GM21526 (cell line): Measurements from ENCODE around the gene SGK1.
"Not testable (repeated sequence)": the region's sequence is repeated elsewhere in the genome, so short reads cannot be mapped to it uniquely, and the experiment has no call there.

Source experiments
- ATAC-seq: cut with Tn5 transposase; IDR thresholded peaks from one replicate; pipeline ENCODE4 v1.9.1; 2021; ENCODE audit warnings: moderate library complexity; ENCODE audit not compliant: unreplicated experiment, low FRiP score

The SGK1 gene

DNA sequence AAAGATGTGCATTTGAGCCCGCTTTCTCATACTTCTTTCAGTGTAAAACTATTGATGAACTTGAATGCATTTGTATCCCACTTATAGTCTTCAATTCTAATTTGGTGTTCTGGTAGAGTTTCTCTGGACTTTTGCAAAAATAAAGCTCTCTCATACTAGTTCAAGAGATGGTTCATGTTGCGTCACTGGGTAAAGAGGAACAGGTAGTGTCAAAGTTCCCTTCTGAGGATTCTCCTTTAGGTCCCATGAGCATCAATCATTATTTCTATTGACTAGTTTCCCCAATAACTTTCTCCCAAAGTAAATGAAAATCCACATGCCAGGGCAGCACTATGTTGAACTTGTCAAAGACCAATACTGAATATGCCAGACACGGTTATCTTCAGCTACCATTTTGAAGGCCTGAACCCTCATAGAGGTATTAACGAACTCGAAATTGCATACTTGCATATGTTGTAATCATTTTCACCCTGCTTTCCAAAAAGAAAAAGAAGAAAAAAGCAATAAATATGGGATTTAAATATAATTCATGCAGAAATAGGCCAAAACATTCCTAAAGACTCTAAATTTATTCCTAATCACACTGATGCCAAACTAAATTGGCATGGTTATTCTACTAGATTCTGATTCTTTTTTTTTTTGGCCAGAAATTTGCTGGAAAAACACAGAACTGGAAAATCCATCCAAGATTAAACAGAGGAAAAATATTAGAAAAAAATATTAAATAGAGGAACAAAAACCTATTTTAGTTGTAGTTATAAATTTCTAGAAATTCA, 84.5 kb downstream of the SGK1 start:
- no peak for ATAC-seq

GRCh38 chr6:134230940-134231339, 87.0 kb downstream of the SGK1 start:
- ATAC-seq, result no peak

DNA sequence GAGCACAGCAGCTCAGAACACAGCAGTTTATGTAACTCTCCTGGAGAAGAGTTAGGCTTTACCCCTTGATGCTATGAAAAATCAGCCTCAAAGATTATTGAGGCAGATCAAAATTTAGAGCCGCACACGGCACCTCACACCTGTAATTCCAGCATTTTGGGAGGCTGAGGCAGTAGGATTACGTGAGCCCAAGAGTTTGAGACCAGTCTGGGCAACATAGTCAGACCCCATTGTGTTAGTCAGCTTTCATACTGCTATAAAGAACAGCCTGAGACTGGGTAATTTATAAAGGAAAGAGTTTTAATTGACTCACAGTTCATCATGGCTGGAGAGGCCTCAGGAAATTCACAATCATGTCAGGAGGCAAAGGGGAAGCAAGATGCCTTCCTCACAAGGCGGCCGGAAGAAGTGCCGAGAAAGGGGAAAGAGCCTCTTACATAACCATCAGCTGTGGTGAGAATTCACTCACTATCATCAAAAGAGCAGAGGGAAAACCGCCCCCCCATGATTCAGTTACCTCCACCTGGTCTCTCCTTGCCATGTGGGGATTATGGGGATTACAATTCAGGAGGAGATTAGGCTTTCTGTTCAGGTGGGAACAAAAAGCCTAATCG, 87.7 kb downstream of the SGK1 start:
- ATAC-seq, result no peak

DNA sequence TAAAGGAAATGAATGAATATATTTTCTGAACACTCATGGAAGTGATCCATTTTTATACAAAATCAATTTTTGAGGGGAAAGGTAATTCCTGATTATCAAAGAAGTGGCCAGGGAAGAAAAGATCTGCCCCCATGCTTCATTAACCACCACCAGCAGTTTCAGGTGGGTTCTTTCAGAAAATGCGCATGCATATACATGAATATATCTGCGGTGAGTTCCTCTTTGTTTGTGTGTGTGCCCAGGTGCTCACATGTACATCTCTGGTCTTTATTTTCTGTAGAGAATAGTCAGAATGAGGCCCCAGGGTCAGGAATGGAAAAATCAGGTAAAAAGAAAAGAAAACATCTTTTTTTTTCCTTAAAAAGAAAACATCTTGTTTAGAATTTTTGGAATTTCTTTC, 88.4 kb downstream of the SGK1 start:
- ATAC-seq, result no peak

GRCh38 chr6:134223796-134224420, 94.0 kb downstream of the SGK1 start:
- no peak for ATAC-seq

DNA sequence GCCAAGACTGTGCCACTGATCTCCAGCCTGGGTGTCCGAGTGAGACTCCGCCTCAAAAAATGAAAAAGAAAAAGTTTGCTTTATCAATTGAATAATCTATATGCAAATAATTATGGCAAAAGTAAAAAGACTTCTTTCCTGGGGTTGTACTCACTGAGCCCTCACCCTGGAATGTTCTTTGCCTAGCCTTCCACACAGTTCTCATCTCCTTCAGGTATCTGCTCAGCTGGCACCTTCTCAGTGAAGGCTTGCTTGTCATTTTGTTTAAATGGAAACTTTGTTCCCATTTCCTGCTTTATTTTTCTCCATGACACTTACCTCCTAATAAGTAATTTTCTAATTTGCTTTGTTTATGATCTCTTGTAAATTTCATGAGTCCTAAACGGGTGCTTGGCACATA, 96.7 kb downstream of the SGK1 start:
- no peak for ATAC-seq

DNA sequence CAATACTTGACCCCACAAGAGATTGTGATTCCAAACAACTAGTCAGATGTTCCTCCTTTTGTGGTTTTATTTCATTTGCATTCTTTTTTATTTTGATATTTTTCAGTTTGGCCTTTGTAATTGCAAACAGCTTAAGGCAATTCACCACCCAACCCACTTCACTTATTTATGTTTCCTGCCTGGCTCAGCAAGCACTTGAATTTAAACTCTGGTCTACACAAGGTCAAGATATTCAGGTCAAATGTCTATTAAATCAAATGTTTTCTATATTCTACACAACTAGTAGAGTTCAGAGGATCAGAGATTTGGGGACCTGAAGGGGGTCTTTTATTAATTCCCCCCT, 100.1 kb downstream of the SGK1 start:
- no peak for ATAC-seq

DNA sequence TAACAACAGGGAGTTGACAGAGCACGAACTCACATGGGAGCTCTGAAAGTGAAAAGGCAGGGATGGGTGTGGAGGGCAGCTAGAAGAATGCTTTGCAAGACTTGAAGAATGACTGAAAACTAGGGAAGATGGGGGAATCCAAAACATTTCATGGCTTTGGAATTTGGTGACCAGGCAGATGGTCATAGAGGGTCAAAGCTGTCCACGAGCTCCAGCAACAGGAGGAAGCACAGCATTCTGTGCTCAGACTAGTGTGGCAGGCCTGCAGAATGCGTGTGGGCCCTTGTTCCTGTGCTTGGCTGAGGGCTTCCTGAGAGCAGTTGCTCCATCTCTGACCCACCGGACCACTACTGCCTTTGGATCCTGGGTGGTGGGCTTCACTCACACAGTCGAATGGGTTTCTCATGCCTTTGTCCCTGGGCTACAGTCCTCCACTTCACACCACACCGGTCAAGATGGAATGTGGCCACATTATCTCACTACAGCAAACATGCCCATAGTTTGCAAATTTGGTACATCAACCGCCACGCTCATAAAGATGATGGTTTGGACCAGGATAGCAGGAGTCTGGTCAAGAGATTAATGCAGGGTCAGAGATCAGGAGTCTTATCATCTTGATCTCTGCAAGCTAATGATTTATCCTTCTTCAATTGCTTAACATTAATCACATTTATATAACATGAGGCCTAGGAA, 100.7 kb downstream of the SGK1 start:
- ATAC-seq, result no peak

- ATAC-seq, result no peak
Measured at GRCh38 chr6:134216301-134217010, 101.5 kb downstream of the SGK1 start.

DNA sequence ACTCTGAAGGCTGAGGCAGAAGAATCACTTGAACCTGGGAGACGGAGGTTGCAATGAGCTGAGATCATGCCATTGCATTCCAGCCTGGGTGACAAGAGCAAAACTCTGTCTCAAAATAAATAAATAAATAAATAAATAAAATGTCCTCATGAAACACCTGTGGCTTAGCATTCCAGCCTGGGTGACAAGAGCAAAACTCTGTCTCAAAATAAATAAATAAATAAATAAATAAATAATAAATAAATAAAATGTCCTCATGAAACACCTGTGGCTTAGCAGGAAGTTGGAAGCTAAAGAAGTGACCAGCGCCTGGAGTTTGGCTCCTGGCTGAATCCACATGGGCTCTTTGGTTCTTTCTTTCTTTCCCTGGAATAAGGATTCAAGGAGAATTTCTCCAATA, 104.5 kb downstream of the SGK1 start:
- ATAC-seq, result not testable (repeated sequence)

DNA sequence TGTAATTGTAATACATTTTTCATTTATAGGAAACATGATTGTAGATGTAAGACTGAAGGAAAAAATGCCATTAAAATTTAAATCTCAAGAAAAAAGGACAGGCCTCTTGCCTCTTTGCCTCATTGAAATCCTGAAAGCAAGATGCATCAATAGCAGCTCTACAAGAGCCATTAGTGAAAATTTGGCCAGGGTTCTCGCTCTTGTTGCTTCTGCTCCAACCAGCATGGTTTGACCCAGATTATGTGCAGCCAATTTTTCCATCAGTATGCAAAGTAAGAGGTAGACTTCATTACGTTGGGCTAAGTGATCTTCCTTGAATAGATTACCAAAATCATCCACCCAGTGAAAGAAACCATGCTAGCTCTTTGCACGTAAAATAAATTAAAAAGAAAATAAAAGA, 106.6 kb downstream of the SGK1 start:
- ATAC-seq, result no peak

DNA sequence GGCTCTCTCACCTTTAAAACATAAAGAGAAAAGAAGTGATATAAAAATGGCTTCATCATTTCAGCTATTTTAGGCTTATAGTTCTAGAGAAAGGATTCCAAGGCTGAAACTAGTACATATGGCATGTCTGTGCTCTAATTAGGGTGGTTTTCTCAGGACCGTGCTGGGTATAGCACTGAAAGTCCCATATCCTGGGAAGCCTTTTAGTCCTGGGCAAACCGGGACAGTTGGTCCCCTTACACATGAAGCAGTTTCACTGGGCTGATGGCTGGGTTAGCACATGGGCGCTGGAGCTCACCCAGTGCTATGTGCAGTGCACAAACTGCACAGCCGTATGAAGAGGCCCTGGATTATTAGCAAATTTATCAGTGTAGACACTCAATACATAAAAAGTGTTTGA, 110.5 kb downstream of the SGK1 start:
- ATAC-seq, result no peak

GRCh38 chr6:134205366-134205765, 112.5 kb downstream of the SGK1 start:
- ATAC-seq, result no peak

- not testable (repeated sequence) for ATAC-seq
Measured at GRCh38 chr6:134204759-134205158, 113.2 kb downstream of the SGK1 start.

DNA sequence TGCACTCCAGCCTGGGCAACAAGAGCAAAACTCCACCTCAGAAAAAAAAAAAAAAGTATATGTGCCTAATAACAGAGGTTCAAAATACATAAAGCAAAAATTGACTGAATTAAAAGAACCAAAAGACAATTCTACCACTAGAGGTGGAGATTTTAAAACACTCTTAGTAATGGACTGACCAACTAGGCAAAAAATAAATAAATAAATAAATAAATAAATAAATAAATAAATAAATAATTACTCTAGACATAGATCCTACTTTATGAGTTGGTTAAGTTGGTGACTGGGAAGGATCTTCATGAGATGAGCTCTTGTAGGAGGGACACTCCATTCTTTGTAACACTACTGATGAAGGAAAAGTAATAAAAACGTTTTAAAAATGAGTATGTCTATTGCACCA, 113.9 kb downstream of the SGK1 start:
- no peak for ATAC-seq

- ATAC-seq, result no peak
Measured at GRCh38 chr6:134201716-134202115, 116.2 kb downstream of the SGK1 start.

GRCh38 chr6:134199848-134200606, 117.9 kb downstream of the SGK1 start:
- ATAC-seq, result no peak

DNA sequence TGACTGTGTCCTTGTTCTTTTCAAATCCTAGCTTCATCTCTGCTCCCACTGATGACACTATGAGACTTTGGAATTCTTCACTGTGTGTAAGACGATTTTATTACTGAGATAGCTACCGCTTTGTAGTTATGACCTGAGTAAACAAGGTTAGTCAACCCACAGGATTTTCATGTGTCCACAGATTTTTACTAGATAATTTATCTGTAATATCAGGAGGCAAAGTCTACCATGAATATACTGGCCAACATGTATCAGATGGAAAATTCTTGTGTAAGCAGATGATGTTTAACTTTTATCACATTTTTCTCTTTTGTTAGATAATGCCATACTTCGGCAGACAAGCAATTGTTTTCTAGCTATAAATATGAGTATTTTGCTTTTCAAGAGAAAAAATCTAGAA, 119.8 kb downstream of the SGK1 start:
- no peak for ATAC-seq

GRCh38 chr6:134197685-134198084, 120.2 kb downstream of the SGK1 start:
- ATAC-seq, result not testable (repeated sequence)

- ATAC-seq, result no peak
Measured at GRCh38 chr6:134196568-134197193, 121.2 kb downstream of the SGK1 start.
